Liver (tissue), 9 donors: ENCODE measurements around the gene PLCL1. TPM values are rescaled to one million over a fixed set of nuclear protein-coding genes. Genes with fewer than 3 reads are reported as not detected.

ENCODE experiments used
- DNase-seq: peaks from one replicate; pipeline ENCODE4 v3.0.0-alpha.2; 2017; ENCODE audit warnings: low spot score
- H3K27ac ChIP-seq, 2 donors: one replicate each; pipeline ENCODE4 v1.7.0; 2013; ENCODE audit warnings: inconsistent platforms in 2 of 2, low read length in 2 of 2, control low read depth in 1 of 2, low read depth in 1 of 2, mild to moderate bottlenecking in 1 of 2
- H3K27me3 ChIP-seq, 4 donors: one replicate each; pipeline versions ENCODE4 v1.6.1 to v1.7.0; 2013; ENCODE audit warnings: low read length in 3 of 4, inconsistent platforms in 1 of 4, mild to moderate bottlenecking in 1 of 4, moderate library complexity in 1 of 4; ENCODE audit not compliant: control insufficient read depth in 4 of 4, insufficient read depth in 4 of 4
- H3K36me3 ChIP-seq, 4 donors: one replicate each; pipeline versions ENCODE4 v1.6.1 to v1.7.0; 2013; ENCODE audit warnings: low read length in 3 of 4, mild to moderate bottlenecking in 3 of 4, low read depth in 1 of 4, moderate library complexity in 1 of 4; ENCODE audit not compliant: control insufficient read depth in 4 of 4, insufficient read depth in 3 of 4
- H3K4me1 ChIP-seq, 4 donors: one replicate each; pipeline versions ENCODE4 v1.6.1 to v1.7.0; 2013; ENCODE audit warnings: low read length in 3 of 4, mild to moderate bottlenecking in 3 of 4, moderate library complexity in 1 of 4; ENCODE audit not compliant: control insufficient read depth in 4 of 4, insufficient read depth in 4 of 4
- H3K4me3 ChIP-seq, 3 donors: one replicate each; pipeline versions ENCODE4 v1.6.1 to v1.7.0; 2013; ENCODE audit warnings: low read length in 3 of 3, control low read depth in 1 of 3, low read depth in 1 of 3, mild to moderate bottlenecking in 1 of 3
- H3K9ac ChIP-seq, 2 donors: one replicate each; pipeline ENCODE4 v1.7.0; 2013; ENCODE audit warnings: low read length in 2 of 2, mild to moderate bottlenecking in 2 of 2, moderate library complexity in 2 of 2, control low read depth in 1 of 2, low read depth in 1 of 2
- H3K9me3 ChIP-seq, 4 donors: one replicate each; pipeline versions ENCODE4 v1.6.1 to v1.7.0; 2013; ENCODE audit warnings: low read length in 3 of 4; ENCODE audit not compliant: control insufficient read depth in 4 of 4
- FOXA1 ChIP-seq: IDR thresholded peaks from 2 replicates; pipeline ENCODE4 v1.6.1; 2016; ENCODE audit warnings: antibody characterized with exemption
- GABPA ChIP-seq, 2 donors: IDR thresholded peaks in 1 of 2; conservative IDR thresholded peaks in 1 of 2; 2 replicates each; pipeline ENCODE4 v1.6.1; 2016; ENCODE audit warnings: antibody characterized with exemption in 2 of 2, mild to moderate bottlenecking in 1 of 2, moderate library complexity in 1 of 2
- HNF4A ChIP-seq, 2 donors: conservative IDR thresholded peaks; 2 replicates each; pipeline ENCODE4 v1.6.1; 2016; ENCODE audit warnings: antibody characterized with exemption in 2 of 2, mild to moderate bottlenecking in 2 of 2
- RAD21 ChIP-seq, 2 donors: IDR thresholded peaks; 2 replicates each; pipeline ENCODE4 v1.6.1; 2016; ENCODE audit warnings: antibody characterized with exemption in 2 of 2, mild to moderate bottlenecking in 2 of 2
- REST ChIP-seq: IDR thresholded peaks from 2 replicates; pipeline ENCODE4 v1.6.1; 2016; ENCODE audit warnings: antibody characterized with exemption, mild to moderate bottlenecking
- RXRA ChIP-seq, 2 donors: IDR thresholded peaks; 2 replicates each; pipeline ENCODE4 v1.6.1; 2017 to 2018; ENCODE audit warnings: antibody characterized with exemption in 2 of 2, mild to moderate bottlenecking in 1 of 2
- SP1 ChIP-seq: IDR thresholded peaks from 2 replicates; pipeline ENCODE4 v1.6.1; 2018; ENCODE audit warnings: antibody characterized with exemption, mild to moderate bottlenecking
- WGBS: extraction: QIAGEN DNeasy Blood & Tissue Kit; methylation state at CpG from one replicate; pipeline ENCODE4 v1.1.7; 2013; 5-methylcytosine and 5-hydroxymethylcytosine counted together
- polyA plus RNA-seq, 2 donors: library from polyadenylated mRNA; stranded (reverse) in 1 of 2; unstranded in 1 of 2; fragments of 200-250 nt in 1 of 2; fragments of >200 nt in 1 of 2; fragmentation: Nextera tagmentation in 1 of 2; extraction: Ambion mirVana in 1 of 2; gene quantifications; one replicate each; pipeline versions ENCODE4 v1.2.1 to v1.2.3, GENCODE V29; 2013 to 2015
- total RNA-seq, 2 donors: library from RNA; depleted of rRNA; stranded (reverse); fragments of >200 nt; gene quantifications; one replicate each; pipeline ENCODE4 v1.2.3, GENCODE V29; 2014
- TF ChIP-seq, protein P1 (sequence below): IDR thresholded peaks from 2 replicates; pipeline ENCODE4 v1.6.1; 2016; ENCODE audit warnings: antibody characterized with exemption
- TF ChIP-seq, protein P2 (sequence below): IDR thresholded peaks from 2 replicates; pipeline ENCODE4 v1.6.1; 2016; ENCODE audit warnings: antibody characterized with exemption
- TF ChIP-seq, protein P3 (sequence below): IDR thresholded peaks from 2 replicates; pipeline ENCODE4 v1.6.1; 2016; ENCODE audit warnings: antibody characterized with exemption
- TF ChIP-seq, protein P4 (sequence below): fragments of 150-350 bp; IDR thresholded peaks from 2 replicates; pipeline ENCODE4 v1.5.1; 2017; ENCODE audit warnings: improper control_type of control experiment, low read depth, low read length; ENCODE audit not compliant: missing input control
- donor health status: healthy.
- donor health status: healthy.
- donor health status: healthy.
- donor health status: healthy.
- donor health status: healthy.

PLCL1 gene
- total and polyA plus RNA-seq, 4 donors, result 0.08 to 0.59 (median 0.31) TPM

- H3K4me3 ChIP-seq, result no peak overlapping the region
- H3K9ac ChIP-seq, result no peak overlapping the region
- H3K9me3 ChIP-seq, result no peaks in the 10 kb centered on the region
- no peaks in the 10 kb centered on the region for H3K36me3 ChIP-seq
- no peak for DNase-seq
- no peaks in the 10 kb centered on the region for H3K27me3 ChIP-seq
- TF ChIP-seq, protein P1, sequence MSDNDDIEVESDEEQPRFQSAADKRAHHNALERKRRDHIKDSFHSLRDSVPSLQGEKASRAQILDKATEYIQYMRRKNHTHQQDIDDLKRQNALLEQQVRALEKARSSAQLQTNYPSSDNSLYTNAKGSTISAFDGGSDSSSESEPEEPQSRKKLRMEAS, result no peak
- no peak for TF ChIP-seq REST
- no peak for TF ChIP-seq FOXA1
- H3K27ac ChIP-seq, result no peak overlapping the region
- H3K4me1 ChIP-seq, result no peaks in the 10 kb centered on the region
Measured at GRCh38 chr2:197866455-197866854, 62.1 kb downstream of the PLCL1 start.

DNA sequence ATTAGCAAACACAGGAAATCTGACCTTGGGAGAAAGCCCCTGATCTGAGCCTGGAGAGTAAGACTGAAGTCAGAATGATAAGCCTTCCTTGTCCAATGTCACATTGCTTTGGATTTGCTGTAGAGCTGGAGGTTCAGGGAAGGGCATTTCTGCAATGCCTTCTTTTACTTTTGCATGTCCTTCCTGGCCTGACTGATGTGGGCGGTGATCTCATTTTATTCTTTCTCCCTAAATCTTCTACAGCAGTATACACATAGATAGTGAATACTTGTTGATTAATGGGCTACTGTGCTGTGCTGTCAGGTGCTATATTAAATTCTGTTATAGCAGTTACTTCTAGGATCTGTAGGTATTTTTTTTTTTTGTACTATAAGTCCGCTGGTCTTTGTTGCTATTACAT is 62.6 kb downstream of the PLCL1 start:
- no peak for DNase-seq
- Histone ChIP-seq H3K4me1 (no peaks in the 10 kb centered on the region), H3K36me3 (no peaks in the 10 kb centered on the region), H3K9me3 (no peaks in the 10 kb centered on the region), H3K27me3 (no peaks in the 10 kb centered on the region), H3K4me3 (no peak overlapping the region), H3K27ac (no peak overlapping the region), H3K9ac (no peak overlapping the region)
- TF ChIP-seq, protein P2, sequence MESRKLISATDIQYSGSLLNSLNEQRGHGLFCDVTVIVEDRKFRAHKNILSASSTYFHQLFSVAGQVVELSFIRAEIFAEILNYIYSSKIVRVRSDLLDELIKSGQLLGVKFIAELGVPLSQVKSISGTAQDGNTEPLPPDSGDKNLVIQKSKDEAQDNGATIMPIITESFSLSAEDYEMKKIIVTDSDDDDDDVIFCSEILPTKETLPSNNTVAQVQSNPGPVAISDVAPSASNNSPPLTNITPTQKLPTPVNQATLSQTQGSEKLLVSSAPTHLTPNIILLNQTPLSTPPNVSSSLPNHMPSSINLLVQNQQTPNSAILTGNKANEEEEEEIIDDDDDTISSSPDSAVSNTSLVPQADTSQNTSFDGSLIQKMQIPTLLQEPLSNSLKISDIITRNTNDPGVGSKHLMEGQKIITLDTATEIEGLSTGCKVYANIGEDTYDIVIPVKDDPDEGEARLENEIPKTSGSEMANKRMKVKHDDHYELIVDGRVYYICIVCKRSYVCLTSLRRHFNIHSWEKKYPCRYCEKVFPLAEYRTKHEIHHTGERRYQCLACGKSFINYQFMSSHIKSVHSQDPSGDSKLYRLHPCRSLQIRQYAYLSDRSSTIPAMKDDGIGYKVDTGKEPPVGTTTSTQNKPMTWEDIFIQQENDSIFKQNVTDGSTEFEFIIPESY, result no peak
- no peak for TF ChIP-seq GABPA (IDR thresholded peaks at IDR 0.05 in 1 of 2, conservative IDR thresholded peaks at IDR 0.05 in 1 of 2)
- TF ChIP-seq, protein P3, sequence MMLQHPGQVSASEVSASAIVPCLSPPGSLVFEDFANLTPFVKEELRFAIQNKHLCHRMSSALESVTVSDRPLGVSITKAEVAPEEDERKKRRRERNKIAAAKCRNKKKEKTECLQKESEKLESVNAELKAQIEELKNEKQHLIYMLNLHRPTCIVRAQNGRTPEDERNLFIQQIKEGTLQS, result no peak
- no peak for TF ChIP-seq HNF4A (conservative IDR thresholded peaks at IDR 0.05)
- no peak for TF ChIP-seq FOXA1
- TF ChIP-seq, protein P1, result no peak
- 87% methylated on average over 2 of the region's 2 CpGs for WGBS

DNA sequence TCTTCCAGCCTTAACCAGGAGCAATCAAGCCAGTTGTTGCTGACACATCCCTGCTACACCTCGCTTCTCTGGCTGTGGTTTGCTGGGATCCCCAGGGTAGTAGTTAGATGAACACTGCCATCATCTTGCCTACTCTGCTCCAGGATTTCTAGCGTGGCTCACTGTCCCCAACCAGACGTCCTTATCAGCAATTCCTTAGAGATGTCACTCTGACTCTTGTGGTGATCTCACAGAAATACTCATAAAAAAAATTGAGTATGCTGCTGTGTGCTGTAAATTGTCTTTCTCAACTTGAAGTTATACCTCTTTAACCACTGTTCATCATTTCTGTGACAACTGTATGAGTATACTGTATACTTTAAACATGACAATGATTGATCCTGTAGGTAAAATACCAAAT is 63.2 kb downstream of the PLCL1 start:
- H3K4me1 ChIP-seq, result no peaks in the 10 kb centered on the region
- TF ChIP-seq RXRA (IDR thresholded peaks at IDR 0.05) (no peak), RAD21 (IDR thresholded peaks at IDR 0.05) (no peak), SP1 (no peak), FOXA1 (no peak), HNF4A (conservative IDR thresholded peaks at IDR 0.05) (no peak), REST (no peak)
- TF ChIP-seq, protein P3, result no peak
- TF ChIP-seq, protein P4, sequence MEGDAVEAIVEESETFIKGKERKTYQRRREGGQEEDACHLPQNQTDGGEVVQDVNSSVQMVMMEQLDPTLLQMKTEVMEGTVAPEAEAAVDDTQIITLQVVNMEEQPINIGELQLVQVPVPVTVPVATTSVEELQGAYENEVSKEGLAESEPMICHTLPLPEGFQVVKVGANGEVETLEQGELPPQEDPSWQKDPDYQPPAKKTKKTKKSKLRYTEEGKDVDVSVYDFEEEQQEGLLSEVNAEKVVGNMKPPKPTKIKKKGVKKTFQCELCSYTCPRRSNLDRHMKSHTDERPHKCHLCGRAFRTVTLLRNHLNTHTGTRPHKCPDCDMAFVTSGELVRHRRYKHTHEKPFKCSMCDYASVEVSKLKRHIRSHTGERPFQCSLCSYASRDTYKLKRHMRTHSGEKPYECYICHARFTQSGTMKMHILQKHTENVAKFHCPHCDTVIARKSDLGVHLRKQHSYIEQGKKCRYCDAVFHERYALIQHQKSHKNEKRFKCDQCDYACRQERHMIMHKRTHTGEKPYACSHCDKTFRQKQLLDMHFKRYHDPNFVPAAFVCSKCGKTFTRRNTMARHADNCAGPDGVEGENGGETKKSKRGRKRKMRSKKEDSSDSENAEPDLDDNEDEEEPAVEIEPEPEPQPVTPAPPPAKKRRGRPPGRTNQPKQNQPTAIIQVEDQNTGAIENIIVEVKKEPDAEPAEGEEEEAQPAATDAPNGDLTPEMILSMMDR, result no peak
- no peaks in the 10 kb centered on the region for H3K27me3 ChIP-seq
- no peaks in the 10 kb centered on the region for H3K36me3 ChIP-seq
- H3K4me3 ChIP-seq, result no peak overlapping the region
- no peaks in the 10 kb centered on the region for H3K9me3 ChIP-seq
- WGBS, result 53% methylated on average over 3 of the region's 3 CpGs
- H3K27ac ChIP-seq, result no peak overlapping the region
- no peak overlapping the region for H3K9ac ChIP-seq
- DNase-seq, result no peak
